KMS-11 (cell line): ENCODE data around the gene LRP6.

ENCODE experiments used
- H2AFZ ChIP-seq: fragments of 200-600 bp; sonication (generic); 2 replicates; pipeline ENCODE4 v1.6.1; 2016; ENCODE audit warnings: antibody characterized with exemption, mixed run types, low read depth
- H3K27ac ChIP-seq: fragments of 200-600 bp; sonication (generic); 2 replicates; pipeline ENCODE4 v1.6.1; 2016; ENCODE audit warnings: mild to moderate bottlenecking, mixed run types
- H3K27me3 ChIP-seq: fragments of 200-600 bp; sonication (generic); 2 replicates; pipeline ENCODE4 v1.6.1; 2017; ENCODE audit warnings: mild to moderate bottlenecking, low read depth, mixed run types, moderate library complexity; ENCODE audit not compliant: insufficient read depth
- H3K36me3 ChIP-seq: fragments of 200-600 bp; sonication (generic); 2 replicates; pipeline ENCODE4 v1.6.1; 2017; ENCODE audit warnings: mild to moderate bottlenecking, mixed run types; ENCODE audit not compliant: insufficient read depth
- H3K4me1 ChIP-seq: fragments of 200-600 bp; sonication (generic); 2 replicates; pipeline ENCODE4 v1.6.1; 2016; ENCODE audit warnings: mild to moderate bottlenecking, low read depth, mixed run types; ENCODE audit not compliant: poor library complexity, severe bottlenecking
- H3K4me2 ChIP-seq: fragments of 200-600 bp; sonication (generic); 2 replicates; pipeline ENCODE4 v1.7.0; 2016; ENCODE audit warnings: mild to moderate bottlenecking, mixed run types
- H3K4me3 ChIP-seq: fragments of 200-600 bp; sonication (generic); IDR thresholded peaks from 2 replicates; pipeline ENCODE4 v1.6.1; 2017; ENCODE audit warnings: low read depth, low read length, mixed read lengths; ENCODE audit not compliant: insufficient read depth
- H3K79me2 ChIP-seq: fragments of 200-600 bp; sonication (generic); 2 replicates; pipeline ENCODE4 v1.6.1; 2016; ENCODE audit warnings: low read depth, mixed run types; ENCODE audit not compliant: insufficient read depth
- H3K9ac ChIP-seq: fragments of 200-600 bp; sonication (generic); 2 replicates; pipeline ENCODE4 v1.6.1; 2016; ENCODE audit warnings: mild to moderate bottlenecking, mixed run types
- H4K20me1 ChIP-seq: fragments of 200-600 bp; sonication (generic); 2 replicates; pipeline ENCODE4 v1.6.1; 2016; ENCODE audit warnings: mild to moderate bottlenecking, mixed run types; ENCODE audit not compliant: insufficient read depth
- CTCF ChIP-seq: fragments of 200-600 bp; sonication (generic); conservative IDR thresholded peaks from 2 replicates; pipeline ENCODE4 v1.6.1; 2017; ENCODE audit warnings: low read depth, mild to moderate bottlenecking, antibody characterized with exemption, low read length, moderate library complexity, mixed read lengths

LRP6 gene

GRCh38 chr12:12194206-12194605 lies 72.6 kb downstream of the LRP6 start:
- no peaks in the 10 kb centered on the region for H3K27me3 ChIP-seq
- no peak overlapping the region for H3K4me3 ChIP-seq
- H3K9ac ChIP-seq: no peak overlapping the region
- H3K36me3 ChIP-seq: no peaks in the 10 kb centered on the region
- no peak overlapping the region for H3K27ac ChIP-seq
- H3K4me1 ChIP-seq: peaks cover 9% of the 10 kb centered on the region
- H3K79me2 ChIP-seq: no peaks in the 10 kb centered on the region
- no peak overlapping the region for H2AFZ ChIP-seq
- TF ChIP-seq CTCF: no peak
- H3K4me2 ChIP-seq: no peak overlapping the region
- H4K20me1 ChIP-seq: no peaks in the 10 kb centered on the region

- Histone ChIP-seq H3K9ac (no peak overlapping the region), H4K20me1 (no peaks in the 10 kb centered on the region), H3K4me1 (peaks cover 9% of the 10 kb centered on the region), H3K27ac (no peak overlapping the region), H3K4me2 (no peak overlapping the region), H2AFZ (no peak overlapping the region), H3K79me2 (no peaks in the 10 kb centered on the region), H3K36me3 (no peaks in the 10 kb centered on the region), H3K4me3 (no peak overlapping the region), H3K27me3 (no peaks in the 10 kb centered on the region)
- TF ChIP-seq CTCF: no peak
Measured at GRCh38 chr12:12191008-12191407, 75.8 kb downstream of the LRP6 start.

- no peaks in the 10 kb centered on the region for H4K20me1 ChIP-seq
- H3K36me3 ChIP-seq: no peaks in the 10 kb centered on the region
- peaks cover 9% of the 10 kb centered on the region for H3K4me1 ChIP-seq
- H3K9ac ChIP-seq: no peak overlapping the region
- H3K27me3 ChIP-seq: no peaks in the 10 kb centered on the region
- no peak for TF ChIP-seq CTCF
- H3K79me2 ChIP-seq: no peaks in the 10 kb centered on the region
- H3K4me3 ChIP-seq: no peak overlapping the region
- no peak overlapping the region for H3K27ac ChIP-seq
- no peak overlapping the region for H2AFZ ChIP-seq
- no peak overlapping the region for H3K4me2 ChIP-seq
Measured at GRCh38 chr12:12190087-12190809, 76.6 kb downstream of the LRP6 start.

- no peak overlapping the region for H3K27ac ChIP-seq
- H4K20me1 ChIP-seq: no peaks in the 10 kb centered on the region
- H3K9ac ChIP-seq: no peak overlapping the region
- no peaks in the 10 kb centered on the region for H3K27me3 ChIP-seq
- no peak overlapping the region for H3K4me2 ChIP-seq
- peaks cover 5% of the 10 kb centered on the region for H3K4me1 ChIP-seq
- H3K4me3 ChIP-seq: no peak overlapping the region
- no peak for TF ChIP-seq CTCF
- no peaks in the 10 kb centered on the region for H3K79me2 ChIP-seq
- no peak overlapping the region for H2AFZ ChIP-seq
- H3K36me3 ChIP-seq: no peaks in the 10 kb centered on the region
Measured at GRCh38 chr12:12185414-12185813, 81.4 kb downstream of the LRP6 start.
